Common myeloid progenitor, CD34-positive (primary cell): ENCODE measurements around the gene SPATA31C1.

Experiments
- CTCF ChIA-PET: fragments of 350-600 bp; sonication (Branson Sonifier 250); formaldehyde crosslinking; loops from one replicate; lab custom pipeline; 2021; ENCODE audit warnings: antibody characterized with exemption; lab: Charles Lee
- POLR2A ChIA-PET: fragments of 350-600 bp; sonication (Branson Sonifier 250); formaldehyde crosslinking; loops from one replicate; lab custom pipeline; 2021; ENCODE audit warnings: antibody characterized with exemption; lab: Charles Lee
- DNase-seq, 3 donors: peaks; one replicate each; pipeline versions ENCODE4 v3.0.0 to v3.0.0-alpha.2; 2013
- H3K27ac ChIP-seq, 2 experiments: 1 replicate in 1 of 2; 2 replicates in 1 of 2; pipeline ENCODE4 v1.7.0; 2013; ENCODE audit warnings: inconsistent platforms in 2 of 2, low read length in 2 of 2, mild to moderate bottlenecking in 2 of 2, low read depth in 1 of 2, moderate library complexity in 1 of 2; ENCODE audit not compliant: severe bottlenecking in 2 of 2, insufficient read depth in 1 of 2, poor library complexity in 1 of 2
- H3K27me3 ChIP-seq, 5 experiments: replicated peaks in 2 of 5; 1 replicate in 3 of 5; 2 replicates in 2 of 5; pipeline versions ENCODE4 v1.6.1 to v1.7.0; 2013; ENCODE audit warnings: low read length in 4 of 5, mild to moderate bottlenecking in 2 of 5, moderate library complexity in 2 of 5, inconsistent platforms in 1 of 5; ENCODE audit not compliant: insufficient read depth in 5 of 5, control insufficient read depth in 4 of 5
- H3K36me3 ChIP-seq, 4 experiments: 1 replicate in 2 of 4; 2 replicates in 2 of 4; pipeline versions ENCODE4 v1.6.1 to v1.7.0; 2013; ENCODE audit warnings: low read length in 3 of 4, control low read depth in 1 of 4, mild to moderate bottlenecking in 1 of 4; ENCODE audit not compliant: control insufficient read depth in 4 of 4, insufficient read depth in 4 of 4
- H3K4me1 ChIP-seq, 4 experiments: 1 replicate in 3 of 4; 2 replicates in 1 of 4; pipeline versions ENCODE4 v1.6.1 to v1.7.1; 2013; ENCODE audit warnings: low read length in 3 of 4, mild to moderate bottlenecking in 3 of 4, control low read depth in 1 of 4, inconsistent platforms in 1 of 4, moderate library complexity in 1 of 4; ENCODE audit not compliant: control insufficient read depth in 4 of 4, insufficient read depth in 4 of 4; ENCODE audit errors: control extremely low read depth in 1 of 4
- H3K4me3 ChIP-seq, 7 experiments: 1 replicate in 4 of 7; 2 replicates in 3 of 7; pipeline versions ENCODE4 v1.5.1 to v1.7.0; 2013; ENCODE audit warnings: mild to moderate bottlenecking in 7 of 7, low read length in 6 of 7, moderate library complexity in 6 of 7, inconsistent platforms in 2 of 7, low read depth in 2 of 7, control low read depth in 1 of 7; ENCODE audit not compliant: insufficient read depth in 4 of 7, control insufficient read depth in 1 of 7; ENCODE audit errors: extremely low read depth in 1 of 7
- H3K9me3 ChIP-seq, 5 experiments: 1 replicate in 4 of 5; 2 replicates in 1 of 5; pipeline versions ENCODE4 v1.6.1 to v1.7.1; 2013; ENCODE audit warnings: low read length in 4 of 5, mild to moderate bottlenecking in 2 of 5, inconsistent platforms in 1 of 5, low read depth in 1 of 5, moderate library complexity in 1 of 5; ENCODE audit not compliant: control insufficient read depth in 4 of 5, insufficient read depth in 2 of 5; ENCODE audit errors: control extremely low read depth in 1 of 5
- WGBS: methylation state at CpG from one replicate; pipeline ENCODE4 v1.1.5; 2013; ENCODE audit not compliant: insufficient coverage; 5-methylcytosine and 5-hydroxymethylcytosine counted together

SPATA31C1 gene

DNA sequence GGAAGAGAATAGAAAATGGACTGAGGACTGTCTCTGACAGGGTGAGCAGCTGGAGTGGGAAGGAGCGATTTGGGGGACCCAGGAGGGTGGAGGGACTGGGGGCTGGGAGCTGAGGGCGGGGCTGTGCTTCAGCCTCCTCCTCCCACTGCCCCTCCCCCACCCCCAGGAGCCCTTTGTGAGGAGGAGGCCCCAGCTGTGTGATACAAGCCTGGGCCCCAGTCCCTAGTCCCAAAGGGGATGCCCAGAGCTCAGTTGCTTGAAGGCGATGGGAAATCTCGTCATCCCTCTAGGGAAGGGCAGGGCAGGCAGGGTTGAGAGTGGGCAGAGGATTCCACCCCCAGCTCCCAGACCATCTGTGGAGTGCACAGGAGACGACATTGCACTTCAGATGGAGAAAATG, 35.1 kb upstream of the SPATA31C1 start, which contains the start of gene SPATA31E1:
Gene SPATA31E1, plus strand, starts transcription at position 251 of the 400 bp plus-strand sequence. Its CDS starts 15 bp downstream, at position 266.
- Histone ChIP-seq H3K36me3 (no peaks in the 10 kb centered on the region), H3K27ac (no peak within 1 kb of the TSS), H3K4me1 (no peaks in the 10 kb centered on the region), H3K27me3 (no peaks in the 10 kb centered on the region), H3K9me3 (peaks cover 0 to 3% (median 0%) of the 10 kb centered on the region in 5 experiments), H3K4me3 (no peak within 1 kb of the TSS)
- POLR2A ChIA-PET, result no interaction called here
- no peak for DNase-seq
- 100% methylated on average over 3 of the region's 5 CpGs for WGBS
- CTCF ChIA-PET, result interaction anchor here (0.9 kb wide), 1 partner anchor 12 kb away, joined by 3 read pairs; no protein-coding TSS in a partner anchor

DNA sequence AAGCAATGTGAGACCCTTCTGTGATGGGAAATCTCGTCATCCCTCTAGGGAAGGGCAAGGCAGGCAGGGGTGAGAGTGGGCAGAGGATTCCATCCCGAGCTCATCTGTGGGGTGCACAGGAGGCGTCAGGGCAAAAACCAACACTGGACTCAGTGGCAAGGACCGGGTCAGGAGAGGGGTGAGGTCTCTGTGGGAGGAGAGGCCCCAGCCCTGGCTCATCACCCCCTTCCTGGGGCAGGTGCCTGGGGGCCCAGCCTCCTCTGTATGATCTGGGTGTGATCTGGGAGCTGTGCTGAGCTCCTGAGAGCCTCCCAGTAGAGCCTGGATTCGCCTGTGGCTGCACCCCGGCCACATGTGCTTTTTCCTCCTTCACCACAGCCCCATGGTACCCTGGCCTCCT, 34.5 kb upstream of the SPATA31C1 start:
- no peak overlapping the region for H3K27ac ChIP-seq
- H3K4me3 ChIP-seq, result no peak overlapping the region
- no peaks in the 10 kb centered on the region for H3K27me3 ChIP-seq
- no peaks in the 10 kb centered on the region for H3K4me1 ChIP-seq
- CTCF ChIA-PET, result no interaction called here
- DNase-seq, result no peak
- no peaks in the 10 kb centered on the region for H3K36me3 ChIP-seq
- POLR2A ChIA-PET, result no interaction called here
- WGBS, result 100% methylated on average over 4 of the region's 6 CpGs
- H3K9me3 ChIP-seq, result no peaks in the 10 kb centered on the region

DNA sequence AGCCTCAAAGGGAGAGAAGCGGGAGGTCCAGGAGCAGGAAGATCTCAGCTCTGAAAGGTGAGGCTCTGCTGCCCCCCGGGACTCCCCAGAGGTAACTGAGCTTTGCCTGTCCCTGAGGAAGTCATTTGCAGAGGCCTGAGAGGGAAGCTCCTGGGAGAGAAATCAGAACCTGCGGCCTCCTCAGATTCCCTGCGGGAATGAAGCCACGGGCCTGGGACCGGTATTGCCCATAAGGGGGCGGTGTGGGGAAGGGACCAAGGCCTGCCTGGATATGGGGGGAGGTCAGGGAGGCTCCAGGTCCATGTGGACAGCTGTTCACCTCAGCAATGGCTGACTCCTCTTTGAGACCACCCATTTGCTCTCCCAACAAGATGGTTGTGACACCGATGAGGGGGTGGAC, 33.8 kb upstream of the SPATA31C1 start:
- Histone ChIP-seq H3K36me3 (no peaks in the 10 kb centered on the region), H3K4me3 (no peak overlapping the region), H3K27ac (no peak overlapping the region), H3K27me3 (no peaks in the 10 kb centered on the region), H3K9me3 (no peaks in the 10 kb centered on the region), H3K4me1 (no peaks in the 10 kb centered on the region)
- no peak for DNase-seq
- CTCF ChIA-PET, result no interaction called here
- 92% methylated on average over 5 of the region's 8 CpGs for WGBS
- POLR2A ChIA-PET, result no interaction called here

DNA sequence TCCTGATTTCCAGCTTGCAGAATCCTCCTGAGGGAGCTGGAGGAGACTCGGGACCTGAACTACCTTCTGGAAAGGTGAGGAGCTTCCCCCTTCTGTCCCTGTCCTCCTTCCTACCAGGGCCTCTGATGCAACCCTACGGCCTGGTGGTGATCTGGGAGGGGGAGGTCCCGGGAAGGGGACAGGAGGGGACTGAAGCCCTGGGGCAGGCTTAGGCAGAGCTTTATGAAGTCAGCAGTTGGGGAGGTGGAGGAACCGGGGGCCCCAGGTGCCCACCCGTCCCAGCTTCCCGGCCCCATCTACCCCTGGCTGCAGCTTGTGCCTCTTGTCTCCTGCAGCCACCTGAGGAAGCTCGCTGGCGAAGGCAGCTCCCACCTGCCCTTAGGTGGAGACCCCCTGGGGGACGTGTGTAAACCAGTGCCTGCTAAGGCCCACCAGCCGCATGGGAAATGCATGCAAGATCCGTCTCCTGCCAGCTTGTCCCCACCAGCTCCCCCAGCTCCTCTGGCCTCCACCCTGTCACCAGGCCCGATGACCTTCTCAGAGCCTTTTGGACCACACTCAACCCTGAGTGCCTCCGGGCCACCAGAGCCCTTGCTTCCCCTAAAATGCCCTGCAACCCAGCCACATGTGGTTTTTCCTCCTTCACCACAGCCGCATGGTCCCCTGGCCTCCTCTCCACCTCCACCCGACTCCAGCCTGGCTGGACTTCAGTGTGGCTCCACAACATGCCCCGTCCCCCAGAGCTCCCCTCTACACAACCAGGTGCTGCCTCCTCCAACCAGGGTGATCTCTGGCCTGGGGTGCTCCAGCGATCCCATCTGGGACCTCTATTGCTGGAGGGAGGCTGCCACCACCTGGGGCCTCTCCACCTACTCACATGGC, 32.9 kb upstream of the SPATA31C1 start:
- no peaks in the 10 kb centered on the region for H3K36me3 ChIP-seq
- WGBS, result 95% methylated on average over 13 of the region's 17 CpGs
- POLR2A ChIA-PET, result no interaction called here
- H3K4me3 ChIP-seq, result no peak overlapping the region
- H3K27me3 ChIP-seq, result no peaks in the 10 kb centered on the region
- no peaks in the 10 kb centered on the region for H3K4me1 ChIP-seq
- H3K27ac ChIP-seq, result no peak overlapping the region
- no peak for DNase-seq
- H3K9me3 ChIP-seq, result no peaks in the 10 kb centered on the region
- CTCF ChIA-PET, result interaction anchor here (0.6 kb wide), 1 partner anchor 12 kb away, joined by 3 read pairs; no protein-coding TSS in a partner anchor

DNA sequence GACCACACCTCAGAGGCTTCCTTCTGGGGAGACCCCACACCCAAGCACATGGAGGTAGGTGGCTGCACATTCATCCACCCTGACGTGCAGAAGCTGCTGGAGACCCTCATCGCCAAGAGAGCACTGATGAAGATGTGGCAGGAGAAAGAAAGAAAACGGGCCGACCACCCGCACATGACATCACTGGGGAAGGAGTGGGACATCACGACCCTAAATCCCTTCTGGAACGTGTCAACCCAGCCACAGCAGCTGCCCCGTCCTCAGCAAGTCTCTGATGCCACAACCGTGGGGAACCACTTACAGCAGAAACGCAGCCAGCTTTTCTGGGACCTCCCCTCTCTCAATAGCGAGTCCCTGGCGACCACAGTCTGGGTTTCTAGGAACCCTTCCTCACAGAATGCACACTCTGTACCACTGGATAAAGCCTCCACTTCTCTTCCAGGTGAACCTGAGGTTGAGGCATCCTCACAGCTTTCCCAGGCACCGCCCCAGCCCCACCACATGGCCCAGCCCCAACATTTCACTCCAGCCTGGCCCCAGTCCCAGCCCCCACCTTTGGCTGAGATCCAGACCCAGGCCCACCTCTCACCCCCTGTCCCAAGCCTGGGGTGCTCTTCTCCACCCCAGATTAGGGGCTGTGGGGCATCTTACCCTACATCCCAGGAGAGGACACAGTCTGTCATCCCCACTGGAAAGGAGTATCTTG, 32.1 kb upstream of the SPATA31C1 start:
- no peak for DNase-seq
- 94% methylated on average over 12 of the region's 13 CpGs for WGBS

DNA sequence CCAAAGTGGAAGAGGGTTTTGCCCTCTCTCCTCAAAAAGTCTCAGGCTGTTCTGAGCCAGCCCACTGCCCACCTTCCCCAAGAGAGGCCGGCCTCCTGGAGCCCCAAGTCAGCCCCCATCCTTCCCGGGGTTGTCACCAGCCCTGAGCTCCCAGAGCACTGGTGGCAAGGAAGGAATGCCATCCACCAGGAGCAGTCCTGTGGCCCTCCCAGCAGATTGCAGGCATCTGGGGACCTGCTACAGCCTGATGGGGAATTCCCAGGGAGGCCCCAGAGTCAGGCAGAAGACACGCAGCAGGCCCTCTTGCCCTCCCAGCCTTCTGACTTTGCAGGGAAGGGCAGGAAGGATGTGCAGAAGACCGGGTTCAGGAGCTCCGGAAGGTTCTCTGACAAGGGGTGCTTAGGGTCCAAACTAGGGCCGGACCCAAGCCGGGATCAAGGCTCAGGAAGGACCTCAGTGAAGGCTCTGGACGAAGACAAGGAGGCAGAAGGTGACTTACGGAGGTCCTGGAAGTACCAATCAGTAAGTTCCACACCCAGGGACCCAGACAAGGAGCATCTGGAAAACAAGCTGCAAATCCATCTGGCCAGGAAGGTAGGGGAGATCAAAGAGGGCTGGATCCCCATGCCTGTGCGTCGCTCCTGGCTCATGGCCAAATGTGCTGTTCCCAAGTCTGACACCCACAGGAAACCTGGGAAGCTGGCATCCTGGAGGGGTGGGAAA, 31.4 kb upstream of the SPATA31C1 start:
- Histone ChIP-seq H3K36me3 (no peaks in the 10 kb centered on the region), H3K4me3 (no peak overlapping the region), H3K27ac (no peak overlapping the region), H3K27me3 (no peaks in the 10 kb centered on the region), H3K9me3 (no peaks in the 10 kb centered on the region), H3K4me1 (no peaks in the 10 kb centered on the region)
- WGBS, result 83% methylated on average over 8 of the region's 11 CpGs
- no peak for DNase-seq
- CTCF ChIA-PET, result no interaction called here
- POLR2A ChIA-PET, result no interaction called here

More for the DNA sequence above, 32.1 kb upstream of the SPATA31C1 start:
- Histone ChIP-seq H3K9me3 (no peaks in the 10 kb centered on the region), H3K27me3 (no peaks in the 10 kb centered on the region), H3K4me1 (no peaks in the 10 kb centered on the region), H3K27ac (no peak overlapping the region), H3K36me3 (no peaks in the 10 kb centered on the region), H3K4me3 (no peak overlapping the region)
- ChIA-PET POLR2A (no interaction called here), CTCF (interaction anchor here (0.6 kb wide), 1 partner anchor 11 kb away, joined by 3 read pairs; no protein-coding TSS in a partner anchor)
